Measurements from ENCODE around the gene UNC45A.

UNC45A gene

DNA sequence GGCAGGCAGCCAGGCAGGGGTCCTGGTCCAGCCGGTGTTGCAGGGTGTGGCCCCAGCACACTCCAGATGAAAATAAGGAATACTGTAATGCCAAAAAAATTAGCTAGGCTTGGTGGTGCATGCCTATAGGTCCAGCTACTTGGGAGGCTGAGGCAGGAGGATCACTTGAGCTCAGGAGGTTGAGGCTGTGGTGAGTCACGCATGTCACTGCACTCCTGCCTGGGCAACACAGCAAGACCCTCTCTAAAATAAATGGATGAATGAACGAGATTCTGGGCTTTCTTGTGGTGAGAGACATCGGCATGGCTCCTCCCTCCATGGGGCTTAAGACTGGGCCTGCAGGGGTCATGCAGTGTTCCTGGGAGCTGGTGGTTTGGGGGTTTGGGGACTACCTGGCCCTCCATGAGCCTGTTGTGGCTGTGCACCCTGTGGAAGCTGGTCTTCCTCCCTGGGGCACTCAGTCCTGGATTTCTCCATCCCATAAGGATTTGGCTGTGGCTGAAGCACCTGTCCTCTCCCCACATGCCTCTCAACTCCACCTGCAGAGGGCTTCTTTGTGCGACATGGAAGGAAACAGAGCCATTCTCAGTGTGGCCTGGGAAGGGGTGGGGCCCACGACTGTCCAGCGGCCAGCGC, 12.0 kb downstream of the UNC45A start:
- DNase-seq = no peak

DNA sequence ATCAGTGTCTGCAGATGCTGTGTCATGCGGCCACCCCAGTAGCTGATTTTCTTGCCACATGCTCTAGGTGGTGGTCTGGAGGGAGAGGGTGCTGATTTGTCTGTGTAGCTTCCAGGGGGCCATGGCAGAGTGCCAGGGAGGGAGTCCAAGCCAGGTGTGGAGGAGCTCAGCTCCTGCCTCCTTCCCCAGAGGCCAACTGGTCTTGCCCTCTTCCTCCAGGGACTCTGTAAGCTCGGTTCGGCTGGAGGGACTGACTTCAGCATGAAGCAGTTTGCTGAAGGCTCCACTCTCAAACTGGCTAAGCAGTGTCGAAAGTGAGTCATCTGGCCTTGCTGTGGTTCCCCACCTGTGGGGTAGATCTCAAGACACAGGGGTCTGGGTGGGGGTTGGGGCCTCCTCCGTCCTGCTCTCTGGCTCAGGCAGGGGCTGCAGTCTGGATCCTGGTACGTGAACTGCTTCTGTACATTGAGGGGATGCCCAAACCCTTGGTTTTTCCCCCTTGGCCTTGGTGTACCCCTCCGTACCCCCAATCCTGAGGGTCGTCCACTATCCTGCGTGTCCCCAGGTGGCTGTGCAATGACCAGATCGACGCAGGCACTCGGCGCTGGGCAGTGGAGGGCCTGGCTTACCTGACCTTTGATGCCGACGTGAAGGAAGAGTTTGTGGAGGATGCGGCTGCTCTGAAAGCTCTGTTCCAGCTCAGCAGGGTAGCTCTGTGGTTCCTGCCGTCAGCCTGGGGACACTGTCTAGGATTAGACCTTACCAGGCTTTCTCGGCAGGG, 12.7 kb downstream of the UNC45A start:
- DNase-seq = no peak

- DNase-seq = no peak
Observed at GRCh38 chr15:90948506-90948905, 13.4 kb downstream of the UNC45A start.

DNA sequence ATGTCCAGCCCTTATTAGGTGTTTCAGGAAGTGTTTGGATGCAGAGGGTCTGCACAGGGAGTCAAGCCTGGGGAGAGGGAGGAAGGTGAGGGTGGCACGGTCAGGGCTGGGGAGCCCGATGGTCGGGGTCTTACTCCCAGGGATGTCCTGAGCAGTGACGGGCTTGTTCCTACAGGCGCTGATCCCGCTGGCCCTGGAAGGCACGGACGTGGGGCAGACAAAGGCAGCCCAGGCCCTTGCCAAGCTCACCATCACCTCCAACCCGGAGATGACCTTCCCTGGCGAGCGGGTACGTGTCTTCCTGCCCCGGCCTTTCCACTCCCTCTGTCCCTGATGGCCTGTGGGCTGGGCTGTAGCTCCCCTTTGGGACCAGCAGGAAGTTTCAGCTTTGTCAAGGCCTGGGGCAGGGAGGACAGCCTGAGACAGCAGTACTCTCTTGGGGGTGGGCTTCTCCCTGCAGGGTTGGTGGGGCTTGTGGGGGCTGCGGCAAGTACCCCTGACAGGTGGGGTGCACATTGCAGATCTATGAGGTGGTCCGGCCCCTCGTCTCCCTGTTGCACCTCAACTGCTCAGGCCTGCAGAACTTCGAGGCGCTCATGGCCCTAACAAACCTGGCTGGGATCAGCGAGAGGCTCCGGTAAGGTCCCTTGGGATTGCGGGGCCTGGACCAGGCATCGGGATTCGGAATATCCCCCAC, 15.0 kb downstream of the UNC45A start:
- no peak for DNase-seq

- DNase-seq = no peak
Observed at GRCh38 chr15:90950676-90951075, 15.6 kb downstream of the UNC45A start.

DNA sequence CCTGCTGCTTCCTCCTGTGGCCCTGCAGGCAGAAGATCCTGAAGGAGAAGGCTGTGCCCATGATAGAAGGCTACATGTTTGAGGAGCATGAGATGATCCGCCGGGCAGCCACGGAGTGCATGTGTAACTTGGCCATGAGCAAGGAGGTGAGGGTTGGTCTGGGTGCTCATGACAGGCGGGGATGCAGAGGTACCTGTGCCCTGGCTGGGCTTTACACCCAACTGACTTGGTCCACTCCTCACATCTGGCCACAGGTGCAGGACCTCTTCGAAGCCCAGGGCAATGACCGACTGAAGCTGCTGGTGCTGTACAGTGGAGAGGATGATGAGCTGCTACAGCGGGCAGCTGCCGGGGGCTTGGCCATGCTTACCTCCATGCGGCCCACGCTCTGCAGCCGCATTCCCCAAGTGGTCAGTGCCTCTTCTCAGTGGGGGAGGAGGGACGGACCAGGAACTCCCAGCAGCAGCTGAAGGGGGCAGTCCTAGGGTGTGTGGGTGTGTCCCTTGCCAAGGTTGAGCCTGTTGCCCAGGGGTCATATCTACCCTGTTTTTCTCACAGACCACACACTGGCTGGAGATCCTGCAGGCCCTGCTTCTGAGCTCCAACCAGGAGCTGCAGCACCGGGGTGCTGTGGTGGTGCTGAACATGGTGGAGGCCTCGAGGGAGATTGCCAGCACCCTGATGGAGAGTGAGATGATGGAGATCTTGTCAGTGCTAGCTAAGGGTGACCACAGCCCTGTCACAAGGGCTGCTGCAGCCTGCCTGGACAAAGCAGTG, 18.0 kb downstream of the UNC45A start:
- DNase-seq = no peak

DNA sequence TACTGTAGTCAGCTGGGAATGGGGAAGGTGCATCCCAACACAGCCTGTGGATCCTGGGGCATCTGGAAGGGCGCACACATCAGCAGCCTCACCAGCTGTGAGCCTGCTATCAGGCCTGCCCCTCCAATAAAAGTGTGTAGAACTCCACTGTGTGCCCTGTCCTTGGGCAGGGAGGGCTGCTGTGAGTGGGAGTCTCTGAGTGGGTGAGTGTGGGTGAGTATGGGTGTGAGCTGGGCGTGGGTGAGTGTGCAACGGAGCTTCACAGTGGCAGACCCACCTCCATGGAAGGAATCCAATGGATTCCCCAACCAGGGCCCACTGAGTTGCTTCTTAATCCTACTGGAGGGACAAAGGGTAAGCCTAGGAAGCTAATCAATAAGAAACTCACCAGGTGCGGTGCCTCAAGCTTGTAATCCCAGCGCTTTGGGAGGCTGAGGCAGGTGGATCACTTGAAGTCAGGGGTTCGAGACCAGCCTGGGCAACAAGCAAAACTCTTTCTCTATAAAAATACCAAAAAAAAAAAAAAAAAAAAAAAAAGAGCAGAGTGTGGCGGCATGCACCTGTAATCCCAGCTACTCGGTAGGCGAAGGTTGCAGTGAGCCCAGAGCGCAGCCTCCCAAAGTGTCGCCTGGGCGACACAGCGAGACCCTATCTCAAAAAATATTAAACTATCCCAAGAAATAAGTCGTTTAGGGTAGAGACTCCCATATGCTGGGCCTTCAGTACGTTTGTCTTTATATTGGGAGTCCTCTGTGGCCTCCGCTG, 19.0 kb downstream of the UNC45A start:
- no peak for DNase-seq

DNA sequence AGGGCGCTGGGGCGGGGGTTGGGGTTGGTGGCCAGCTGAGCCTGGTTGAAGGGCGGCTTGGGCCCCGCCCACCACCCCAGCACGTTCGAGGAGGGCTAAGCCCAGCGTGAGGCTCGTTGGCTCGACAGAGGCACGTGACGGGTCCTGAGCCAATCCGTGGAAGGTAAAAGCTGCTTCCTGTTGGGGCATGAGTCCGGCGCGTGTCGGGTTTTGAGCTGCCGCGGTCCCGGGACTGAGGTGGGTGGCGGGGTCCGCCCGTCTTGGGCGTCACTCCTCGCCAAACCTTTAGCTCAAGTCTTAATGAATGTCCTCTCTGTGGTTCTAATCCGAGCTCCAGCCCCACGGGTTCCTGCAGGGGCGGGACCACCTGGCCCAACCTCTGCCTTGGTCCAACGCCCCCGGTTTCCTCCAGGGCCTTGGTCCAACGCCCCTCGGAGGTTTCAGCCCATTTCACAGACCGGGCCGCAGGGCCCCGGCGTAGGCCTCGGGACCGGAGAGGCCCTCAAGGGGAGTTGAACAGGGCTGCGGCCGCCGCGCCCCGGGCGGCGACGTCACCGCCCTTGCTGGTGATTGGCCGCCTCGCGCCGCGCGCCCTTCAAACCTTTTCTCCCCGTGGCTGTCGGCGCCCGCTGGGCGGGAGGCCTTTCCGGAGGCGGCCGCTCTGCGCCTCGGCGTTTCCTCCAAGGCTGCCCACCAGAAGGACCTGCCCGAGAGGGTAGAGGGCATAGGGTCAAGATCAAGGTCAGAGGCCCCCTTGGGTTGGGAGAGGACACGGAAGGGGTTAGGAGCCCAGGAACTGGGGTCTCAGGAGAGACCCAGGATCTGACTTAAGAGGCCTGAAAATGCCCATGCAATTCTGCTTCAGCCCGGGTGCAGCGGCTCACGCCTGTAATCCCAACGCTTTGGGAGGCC, 19.9 kb downstream of the UNC45A start, which contains the start of gene RCCD1:
TSS of gene RCCD1 (plus strand) at position 173 of the 912 bp plus-strand sequence. CDS start 1,851 bp downstream, outside the sequence.
- DNase-seq = peak; percentile 78

- DNase-seq = no peak
Observed at GRCh38 chr15:90955624-90956273, 20.7 kb downstream of the UNC45A start.

DNA sequence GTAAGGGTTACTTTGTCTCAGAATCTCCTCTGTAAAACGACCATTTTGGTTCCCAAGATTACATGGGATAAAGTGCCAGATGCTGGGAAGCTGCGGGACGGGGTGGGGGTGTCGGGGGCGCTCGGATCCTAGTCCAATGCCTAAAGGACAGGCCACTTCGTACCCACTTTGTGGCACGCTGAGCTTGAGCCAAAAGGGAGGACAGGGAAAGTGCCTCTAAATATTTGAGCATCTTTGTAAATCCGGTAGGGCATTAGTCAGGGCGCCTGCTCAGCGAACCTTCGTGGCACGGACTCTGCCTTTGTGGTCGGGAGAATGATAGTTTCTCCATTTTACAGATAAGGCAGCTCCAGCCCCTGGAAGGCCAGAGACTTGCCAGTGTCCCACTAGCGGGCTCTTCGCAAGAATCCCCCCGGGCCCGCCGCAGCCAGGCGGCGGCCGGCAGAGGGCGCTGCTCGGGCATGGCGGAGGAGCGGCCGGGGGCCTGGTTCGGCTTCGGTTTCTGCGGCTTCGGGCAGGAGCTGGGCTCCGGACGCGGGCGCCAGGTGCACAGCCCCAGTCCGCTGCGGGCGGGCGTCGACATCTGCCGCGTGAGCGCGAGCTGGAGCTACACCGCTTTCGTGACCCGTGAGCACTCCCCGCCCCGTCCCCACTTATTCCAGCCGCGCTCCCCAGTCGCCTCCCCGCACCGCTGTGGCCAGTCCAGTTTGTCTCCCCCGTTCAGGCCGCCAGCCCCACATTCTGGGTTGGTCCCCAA, 21.4 kb downstream of the UNC45A start:
- no peak for DNase-seq

DNA sequence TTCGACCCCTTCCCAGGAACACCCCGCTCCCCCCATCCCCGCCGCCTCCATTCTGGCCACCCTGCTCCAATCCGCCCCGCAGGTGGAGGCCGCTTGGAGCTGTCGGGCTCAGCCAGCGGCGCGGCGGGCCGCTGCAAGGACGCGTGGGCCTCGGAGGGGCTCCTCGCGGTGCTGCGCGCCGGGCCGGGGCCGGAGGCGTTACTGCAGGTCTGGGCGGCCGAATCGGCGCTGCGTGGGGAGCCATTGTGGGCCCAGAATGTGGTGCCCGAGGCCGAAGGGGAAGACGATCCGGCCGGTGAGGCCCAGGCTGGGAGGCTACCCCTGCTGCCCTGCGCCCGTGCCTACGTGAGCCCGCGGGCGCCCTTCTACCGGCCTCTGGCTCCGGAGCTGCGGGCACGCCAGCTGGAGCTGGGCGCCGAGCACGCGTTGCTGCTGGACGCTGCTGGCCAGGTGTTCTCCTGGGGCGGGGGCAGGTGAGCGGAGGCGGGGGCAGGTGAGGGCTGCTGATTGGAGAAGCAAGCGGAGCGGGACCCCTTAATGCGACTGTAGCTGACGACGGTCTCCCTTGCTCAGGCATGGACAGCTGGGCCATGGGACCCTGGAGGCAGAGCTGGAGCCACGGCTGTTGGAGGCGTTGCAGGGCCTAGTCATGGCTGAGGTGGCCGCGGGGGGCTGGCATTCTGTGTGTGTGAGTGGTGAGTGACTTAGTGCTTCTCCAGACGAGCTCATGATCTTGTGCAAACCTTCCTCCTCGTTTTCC, 22.1 kb downstream of the UNC45A start:
- DNase-seq = no peak

- DNase-seq = no peak
Observed at GRCh38 chr15:90957791-90958190, 22.7 kb downstream of the UNC45A start.

GRCh38 chr15:90959028-90959595, 24.0 kb downstream of the UNC45A start:
- no peak for DNase-seq

- DNase-seq = no peak
Observed at GRCh38 chr15:90959894-90960293, 24.8 kb downstream of the UNC45A start.

DNA sequence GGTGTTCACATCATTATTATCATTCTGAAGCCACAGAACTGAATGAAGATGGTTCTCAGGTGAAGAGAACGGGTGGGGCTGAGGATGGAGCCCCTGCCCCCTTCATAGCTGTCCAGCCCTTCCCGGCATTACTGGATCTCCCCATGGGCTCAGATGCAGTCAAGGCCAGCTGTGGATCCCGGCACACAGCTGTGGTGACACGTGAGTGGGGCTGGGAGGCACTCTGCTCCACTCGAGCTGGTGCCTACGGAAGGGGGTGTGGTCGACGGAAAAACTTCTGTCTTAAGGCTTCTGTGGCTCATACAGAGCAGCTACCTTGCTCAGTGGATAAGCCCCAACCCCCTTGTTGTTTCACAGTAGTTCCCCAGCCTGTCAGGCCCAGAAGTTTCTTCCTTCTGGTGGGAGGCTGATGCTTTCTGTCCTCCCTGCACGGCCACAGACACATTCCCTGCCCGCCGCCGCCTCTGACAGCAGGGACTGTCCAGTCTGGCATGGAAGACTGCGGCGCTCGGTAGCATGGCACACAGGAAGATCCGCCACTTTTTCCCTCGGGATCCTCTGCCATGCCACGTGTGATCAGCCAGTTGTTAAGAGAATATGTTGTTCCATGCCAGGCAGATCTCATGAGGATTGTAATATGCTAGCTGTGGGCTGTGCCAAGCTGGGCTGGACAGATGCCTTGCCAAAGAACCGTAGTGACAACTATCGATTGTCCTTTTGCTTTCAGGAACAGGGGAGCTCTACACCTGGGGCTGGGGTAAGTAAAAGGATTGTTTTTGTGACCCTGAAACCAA, 25.4 kb downstream of the UNC45A start:
- DNase-seq = no peak

DNA sequence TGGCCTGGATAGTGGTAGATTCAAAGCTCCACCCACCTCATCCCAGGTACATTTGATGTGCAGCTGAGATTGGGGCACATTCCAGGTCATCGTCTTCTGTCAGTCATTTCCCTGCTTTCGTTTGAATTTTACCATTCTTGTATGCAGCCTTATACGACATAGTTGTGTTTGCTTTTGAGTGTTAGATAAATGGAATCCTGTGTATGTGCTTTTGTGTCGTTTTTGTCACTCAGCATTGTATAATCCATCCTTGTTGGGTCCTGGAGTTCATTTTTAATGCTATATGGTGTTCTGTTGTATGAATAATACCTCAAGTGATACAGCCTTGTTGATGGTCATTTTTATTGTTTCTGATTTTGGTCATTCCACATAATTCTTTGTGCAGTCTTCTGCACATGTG, 26.9 kb downstream of the UNC45A start:
- no peak for DNase-seq

GRCh38 chr15:90966262-90966661, 31.2 kb downstream of the UNC45A start:
- DNase-seq = no peak

- no peak for DNase-seq
Observed at GRCh38 chr15:90967206-90967605, 32.1 kb downstream of the UNC45A start.

All from DMS 273 treated with DMSO at 0.1 percent for 48 hours (cell line).